K562 (cell line): ENCODE results near the gene HOXA11.

Source experiments
- CHD4 ChIP-seq: fragments of 200-600 bp; sonication (generic); IDR thresholded peaks from 3 replicates; pipeline ENCODE4 v1.6.1; 2012; ENCODE audit warnings: low read depth, mild to moderate bottlenecking, mixed read lengths, low read length, inconsistent platforms; ENCODE audit not compliant: insufficient read depth, insufficient replicate concordance, poor library complexity, severe bottlenecking
- CTCF ChIP-seq, 3 experiments: IDR thresholded peaks in 2 of 3; conservative IDR thresholded peaks in 1 of 3; 2 replicates each; pipeline ENCODE4 v1.5.1; 2011 to 2012; ENCODE audit warnings: low read length in 3 of 3, mild to moderate bottlenecking in 3 of 3, control low read depth in 2 of 3, improper control_type of control experiment in 1 of 3, inconsistent platforms in 1 of 3, low read depth in 1 of 3, mixed read lengths in 1 of 3, moderate library complexity in 1 of 3; ENCODE audit not compliant: insufficient read depth in 2 of 3
- DACH1 ChIP-seq: fragments of 450-650 bp; IDR thresholded peaks from 2 replicates; pipeline ENCODE4 v1.6.1; 2018; ENCODE audit not compliant: partially characterized antibody
- DLX4 ChIP-seq: fragments of 250-450 bp; sonication (Bioruptor Pico); IDR thresholded peaks from 2 replicates; pipeline ENCODE4 v1.6.1; 2021; ENCODE audit warnings: mild to moderate bottlenecking
- FOXA1 ChIP-seq: fragments of 450-650 bp; IDR thresholded peaks from 2 replicates; pipeline ENCODE4 v1.6.1; 2016; ENCODE audit warnings: mild to moderate bottlenecking, borderline replicate concordance
- FOXA3 ChIP-seq, 2 experiments: fragments of 450-650 bp in 1 of 2; sonication (generic) in 1 of 2; formaldehyde crosslinking; IDR thresholded peaks in 1 of 2; conservative IDR thresholded peaks in 1 of 2; 2 replicates each; pipeline versions ENCODE4 v1.4.0 to v1.8.0; 2020 to 2022; ENCODE audit warnings: mild to moderate bottlenecking in 2 of 2, missing genetic modification reagents in 1 of 2
- MTA1 ChIP-seq: fragments of 450-650 bp; IDR thresholded peaks from 2 replicates; pipeline ENCODE4 v1.6.1; 2017; ENCODE audit warnings: borderline replicate concordance
- POLR2AphosphoS5 ChIP-seq: IDR thresholded peaks from 2 replicates; pipeline ENCODE4 v1.6.1; 2011; ENCODE audit warnings: mild to moderate bottlenecking, low read depth, low read length, moderate library complexity; ENCODE audit not compliant: control insufficient read depth, insufficient read depth
- PREB ChIP-seq: sonication (generic); formaldehyde crosslinking; IDR thresholded peaks from 2 replicates; pipeline ENCODE4 v1.8.1; 2023; ENCODE audit warnings: mild to moderate bottlenecking, missing genetic modification reagents

GRCh38 chr7:27160145-27160545, 24.9 kb downstream of the HOXA11 start:
- TF ChIP-seq POLR2AphosphoS5, result no peak
- no peak for TF ChIP-seq DLX4
- TF ChIP-seq CTCF (IDR thresholded peaks at IDR 0.05 in 2 of 3, conservative IDR thresholded peaks at IDR 0.05 in 1 of 3; ENCODE audit: insufficient read depth in 2 of 3, low read depth in 1 of 3, low read length in 3 of 3), result no peak
- TF ChIP-seq MTA1, result no peak
- no peak for TF ChIP-seq DACH1
- no peak for TF ChIP-seq FOXA3 (CRISPR knock-in tag; conservative IDR thresholded peaks at IDR 0.05 in 1 of 2, IDR thresholded peaks at IDR 0.05 in 1 of 2)
- TF ChIP-seq PREB (CRISPR knock-in tag), result no peak
- TF ChIP-seq CHD4, result no peak
- TF ChIP-seq FOXA1, result no peak
